ENCODE results near the gene ANKRD33B.
"Not testable (repeated sequence)": the region's sequence is repeated elsewhere in the genome, so short reads cannot be mapped to it uniquely, and the experiment has no call there.

The ANKRD33B gene

DNA sequence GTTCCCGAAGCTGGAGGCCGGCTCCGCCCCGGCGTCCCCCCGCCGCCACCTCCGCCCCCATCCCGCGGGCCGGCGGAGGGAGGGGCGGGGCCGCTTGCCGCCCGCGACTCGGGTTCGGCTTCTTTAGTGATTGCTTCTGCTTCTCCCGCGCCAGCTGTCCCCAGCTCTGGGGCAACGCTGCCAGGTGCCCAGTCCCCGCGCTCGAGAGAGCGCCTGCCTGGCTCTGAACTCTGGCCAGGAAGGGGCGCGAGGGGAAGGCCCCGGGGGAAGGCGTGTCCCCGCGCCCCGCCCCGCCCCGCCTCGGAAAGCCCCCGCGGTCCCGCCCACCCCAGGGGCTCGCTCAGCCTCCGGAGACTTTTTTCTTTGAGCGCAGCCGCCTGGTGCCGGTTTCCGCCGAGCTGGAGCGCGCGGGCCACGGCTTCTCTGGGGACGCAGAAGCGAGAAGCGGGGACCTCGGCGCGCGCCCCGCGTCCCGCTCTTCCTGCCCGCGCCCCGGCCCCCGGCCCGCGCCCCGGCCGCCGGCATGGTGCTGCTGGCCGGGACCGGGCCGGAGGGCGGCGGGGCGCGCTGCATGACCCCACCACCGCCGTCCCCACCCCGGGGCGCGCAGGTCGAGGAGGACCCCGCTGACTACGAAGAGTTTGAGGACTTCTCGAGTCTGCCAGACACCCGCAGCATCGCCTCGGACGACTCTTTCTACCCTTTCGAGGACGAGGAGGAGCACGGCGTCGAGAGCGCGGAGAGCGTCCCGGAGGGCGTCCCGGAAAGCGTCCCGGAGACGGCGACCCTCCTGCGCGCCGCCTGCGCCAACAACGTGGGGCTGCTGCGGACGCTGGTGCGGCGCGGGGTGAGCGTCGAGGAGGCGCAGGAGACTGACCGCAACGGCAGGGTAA is at the start of gene ANKRD33B:
TSS of gene ANKRD33B (plus strand) at position 126 of the 893 bp plus-strand sequence. CDS start at position 524, 398 bp downstream.
- H3K4me1 ChIP-seq = peaks cover 50 to 75% (median 65%) of the 10 kb centered on the region in 10 experiments
- peaks cover 0 to 45% (median 0%) of the 10 kb centered on the region in 11 experiments; a peak in 7 of 22 replicates for H3K27me3 ChIP-seq

DNA sequence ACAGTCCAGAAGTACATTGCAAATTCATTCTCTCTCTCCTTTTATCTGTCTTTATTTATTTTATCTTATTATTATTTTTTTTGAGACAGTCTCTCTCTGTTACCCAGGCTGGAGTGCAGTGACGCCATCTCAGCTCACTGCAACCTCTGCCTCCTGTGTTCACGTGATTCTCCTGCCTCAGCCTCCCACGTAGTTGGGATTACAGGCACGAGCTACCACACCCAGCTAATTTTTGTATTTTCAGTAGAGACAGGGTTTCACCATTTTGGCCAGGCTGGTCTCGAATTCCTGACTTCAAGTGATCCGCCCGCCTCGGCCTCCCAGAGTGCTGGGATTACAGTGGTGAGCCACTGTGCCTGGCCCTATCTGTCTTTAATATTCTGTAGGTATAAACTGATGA is 49.3 kb upstream of the ANKRD33B start:
- not testable (repeated sequence) for H4K20me1 ChIP-seq, H3K4me2 ChIP-seq, H3K27ac ChIP-seq, H3K4me3 ChIP-seq, H3K36me3 ChIP-seq, H3K27me3 ChIP-seq, H3K9ac ChIP-seq
- Histone ChIP-seq H3K4me1 (peaks cover 0 to 12% (median under 1%) of the 10 kb centered on the region in 10 experiments; a peak in 8 of 20 replicates), H3K9me3 (replicated peaks in 1 of 11) (peaks cover 6 to 14% (median 10%) of the 10 kb centered on the region in 11 experiments; a peak in 16 of 22 replicates)

More for the DNA sequence above, at the start of gene ANKRD33B:
- TF ChIP-seq Cebpa-rat (IDR thresholded peaks at IDR 0.05) = no peak
- Histone ChIP-seq H3K4me3 (peak within 1 kb of the TSS; percentile 57 to 94 (median 84)), H3K9me3 (replicated peaks in 1 of 11) (no peaks in the 10 kb centered on the region), H3K4me2 (peak within 1 kb of the TSS; percentile 95 to 100 (median 99)), H3K9ac (peak within 1 kb of the TSS; percentile 75 to 98 (median 89)), H3K36me3 (peaks cover 0 to 8% (median 0%) of the 10 kb centered on the region in 11 experiments; a peak in 2 of 22 replicates), H4K20me1 (peaks cover 0 to 49% (median 41%) of the 10 kb centered on the region in 11 experiments; a peak in 18 of 22 replicates), H3K27ac (peak within 1 kb of the TSS; percentile 26 to 99 (median 93); a peak in 21 of 22 replicates)

- no peak overlapping the region for H3K4me2 ChIP-seq
- H3K9me3 ChIP-seq (replicated peaks in 1 of 11) = peaks cover 6 to 14% (median 10%) of the 10 kb centered on the region in 11 experiments; a peak in 16 of 22 replicates
- no peaks in the 10 kb centered on the region for H3K36me3 ChIP-seq
- H4K20me1 ChIP-seq = no peaks in the 10 kb centered on the region
- peaks cover 0 to 15% (median 2%) of the 10 kb centered on the region in 10 experiments; a peak in 8 of 20 replicates for H3K4me1 ChIP-seq
- TF ChIP-seq Cebpa-rat (IDR thresholded peaks at IDR 0.05) = no peak
- no peak overlapping the region for H3K4me3 ChIP-seq
- H3K9ac ChIP-seq = no peak overlapping the region
- no peaks in the 10 kb centered on the region for H3K27me3 ChIP-seq
- H3K27ac ChIP-seq = no peak overlapping the region
Observed at GRCh38 chr5:10515492-10515891, 48.4 kb upstream of the ANKRD33B start.

DNA sequence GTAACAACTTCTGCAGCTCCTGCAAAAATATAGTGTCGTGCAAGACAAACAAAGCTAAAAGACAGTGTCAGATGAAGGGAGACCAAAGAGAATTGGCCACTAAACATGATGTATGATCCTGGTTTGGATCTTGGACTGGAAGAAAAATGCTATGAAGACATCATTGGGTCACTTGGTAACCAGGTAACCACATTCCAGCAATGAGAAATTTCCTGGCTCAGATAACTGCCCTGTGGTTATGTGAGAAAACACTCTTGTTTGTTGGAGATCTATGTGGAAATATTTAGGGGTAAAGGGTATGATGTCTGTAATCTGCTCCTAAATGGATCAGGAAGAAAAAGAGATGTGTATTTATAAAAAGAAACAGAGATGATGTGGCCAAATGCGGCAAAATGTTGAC is 45.5 kb upstream of the ANKRD33B start:
- H3K4me1 ChIP-seq = peaks cover 0 to 13% (median 2%) of the 10 kb centered on the region in 10 experiments; a peak in 8 of 20 replicates
- H3K36me3 ChIP-seq = no peaks in the 10 kb centered on the region

GRCh38 chr5:10519729-10520128 is 44.1 kb upstream of the ANKRD33B start:
- Histone ChIP-seq H3K4me2 (0 out of 22 replicates have a peak overlapping the region, but pooled peaks of 1 of the 11 experiments have one; percentile 20), H3K4me1 (peaks cover 0 to 8% (median 3%) of the 10 kb centered on the region in 10 experiments; a peak in 9 of 20 replicates), H4K20me1 (no peaks in the 10 kb centered on the region), H3K27ac (no peak overlapping the region), H3K36me3 (no peaks in the 10 kb centered on the region), H3K4me3 (no peak overlapping the region), H3K9ac (no peak overlapping the region), H3K27me3 (no peaks in the 10 kb centered on the region), H3K9me3 (replicated peaks in 1 of 11) (peaks cover 25 to 37% (median 30%) of the 10 kb centered on the region in 11 experiments)
- no peak for TF ChIP-seq Cebpa-rat (IDR thresholded peaks at IDR 0.05)

More for the DNA sequence above, 45.5 kb upstream of the ANKRD33B start:
- H3K27me3 ChIP-seq = no peaks in the 10 kb centered on the region
- TF ChIP-seq Cebpa-rat (IDR thresholded peaks at IDR 0.05) = no peak
- H3K4me2 ChIP-seq = no peak overlapping the region
- no peak overlapping the region for H3K9ac ChIP-seq
- no peak overlapping the region for H3K27ac ChIP-seq
- H4K20me1 ChIP-seq = no peaks in the 10 kb centered on the region
- H3K4me3 ChIP-seq = no peak overlapping the region
- peaks cover 23 to 33% (median 27%) of the 10 kb centered on the region in 11 experiments for H3K9me3 ChIP-seq (replicated peaks in 1 of 11)

DNA sequence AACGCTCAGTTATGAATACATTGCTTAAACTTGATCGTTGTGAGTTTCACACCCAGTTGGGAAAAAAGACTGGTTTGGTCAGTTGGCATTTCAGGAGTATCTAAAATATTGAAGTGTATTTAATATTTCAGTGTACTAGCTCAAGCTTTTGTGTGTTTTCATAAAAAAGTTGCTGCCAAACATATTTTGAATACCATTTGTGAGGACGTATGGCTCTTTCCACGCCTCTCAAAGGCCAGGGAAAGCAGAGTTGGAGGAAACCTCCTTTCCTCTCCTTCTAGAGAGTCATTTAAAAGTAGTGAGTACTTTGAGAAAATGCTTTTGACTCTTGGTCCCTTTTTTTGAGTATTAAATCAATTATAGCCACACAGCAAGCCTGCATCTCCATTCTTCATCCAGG is 43.2 kb upstream of the ANKRD33B start:
- H3K27ac ChIP-seq = no peak overlapping the region

DNA sequence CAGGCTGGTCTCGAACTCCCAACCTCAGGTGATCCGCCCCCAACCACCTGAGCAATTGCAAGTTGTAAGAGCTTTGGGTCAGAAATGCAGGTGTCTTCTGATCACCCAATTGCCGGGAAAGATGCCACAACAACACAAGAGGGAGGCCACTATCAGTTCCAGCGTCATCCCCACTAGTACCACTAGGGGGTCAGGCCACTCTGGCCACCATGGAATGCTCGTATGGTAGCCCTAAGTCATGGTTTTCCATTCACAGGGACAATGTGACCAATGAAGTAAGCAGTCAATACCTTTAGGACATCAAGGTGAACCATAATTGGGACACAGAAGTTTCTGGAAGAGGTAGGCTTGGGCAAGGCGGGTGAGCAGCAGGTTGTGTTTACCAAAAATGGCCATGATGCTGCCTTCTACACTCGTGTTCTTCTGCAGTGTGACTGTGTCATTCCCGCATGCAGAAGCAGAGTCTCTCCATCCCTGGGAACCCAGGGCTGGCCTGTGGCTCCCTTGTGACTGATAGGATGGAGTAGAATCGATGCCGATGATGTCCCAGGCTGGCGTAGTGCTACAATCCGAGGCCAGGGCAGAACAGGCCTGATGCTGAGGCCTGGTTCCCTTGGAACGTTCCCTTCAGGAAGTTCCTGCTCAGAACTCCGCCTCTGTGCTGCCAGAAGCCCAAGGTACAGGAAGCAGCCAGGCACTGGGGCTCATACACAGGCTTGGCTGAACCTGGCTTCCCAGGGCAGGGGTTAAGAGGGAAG is 42.2 kb upstream of the ANKRD33B start:
- TF ChIP-seq Cebpa-rat (IDR thresholded peaks at IDR 0.05) = no peak
- Histone ChIP-seq H4K20me1 (no peaks in the 10 kb centered on the region), H3K36me3 (no peaks in the 10 kb centered on the region), H3K4me2 (no peak overlapping the region), H3K9me3 (replicated peaks in 1 of 11) (peaks cover 19 to 24% (median 22%) of the 10 kb centered on the region in 11 experiments), H3K4me3 (no peak overlapping the region), H3K4me1 (peaks cover 0 to 20% (median 12%) of the 10 kb centered on the region in 10 experiments; a peak in 15 of 20 replicates), H3K27me3 (no peaks in the 10 kb centered on the region), H3K27ac (no peak overlapping the region), H3K9ac (no peak overlapping the region)

More for the DNA sequence above, 43.2 kb upstream of the ANKRD33B start:
- no peak overlapping the region for H3K9ac ChIP-seq
- H3K4me1 ChIP-seq = peaks cover 0 to 12% (median 8%) of the 10 kb centered on the region in 10 experiments; a peak in 15 of 20 replicates
- H3K4me2 ChIP-seq = no peak overlapping the region
- H3K27me3 ChIP-seq = no peaks in the 10 kb centered on the region
- H3K36me3 ChIP-seq = no peaks in the 10 kb centered on the region
- no peak overlapping the region for H3K4me3 ChIP-seq
- no peaks in the 10 kb centered on the region for H4K20me1 ChIP-seq
- TF ChIP-seq Cebpa-rat (IDR thresholded peaks at IDR 0.05) = no peak
- H3K9me3 ChIP-seq (replicated peaks in 1 of 11) = peaks cover 19 to 27% (median 23%) of the 10 kb centered on the region in 11 experiments

DNA sequence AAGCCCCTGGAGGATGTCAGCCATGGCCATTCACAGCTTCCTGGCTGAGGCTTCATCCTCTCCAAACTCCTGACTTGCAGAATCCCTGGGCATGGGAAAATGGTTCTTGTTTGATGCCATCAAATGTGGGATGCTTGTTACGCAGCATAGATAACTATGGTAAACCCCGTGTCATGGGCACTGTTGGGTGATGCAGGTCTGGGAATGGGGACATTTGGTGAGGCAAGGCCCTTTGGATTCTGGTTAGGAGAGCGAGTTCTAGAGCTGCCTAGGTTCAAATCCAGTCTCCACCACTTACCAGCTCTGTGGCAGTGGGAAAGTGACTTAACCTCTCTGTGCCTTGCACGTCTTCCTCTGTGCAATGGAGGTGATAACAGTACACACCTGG is 41.7 kb upstream of the ANKRD33B start:
- TF ChIP-seq Cebpa-rat (IDR thresholded peaks at IDR 0.05) = no peak
- Histone ChIP-seq H3K36me3 (no peaks in the 10 kb centered on the region), H3K27me3 (no peaks in the 10 kb centered on the region), H3K4me2 (no peak overlapping the region), H3K4me3 (no peak overlapping the region), H3K9me3 (replicated peaks in 1 of 11) (peaks cover 19 to 24% (median 22%) of the 10 kb centered on the region in 11 experiments), H3K27ac (no peak overlapping the region), H3K9ac (no peak overlapping the region), H4K20me1 (no peaks in the 10 kb centered on the region), H3K4me1 (peaks cover 0 to 20% (median 12%) of the 10 kb centered on the region in 10 experiments; a peak in 15 of 20 replicates)
